GM19238 (cell line): ENCODE measurements around the gene HBM.
A peak's percentile ranks its signal among the peaks of the same experiment; 100 is the strongest.
"Not testable (repeated sequence)": the region's sequence is repeated elsewhere in the genome, so short reads cannot be mapped to it uniquely, and the experiment has no call there.

Experiments used
- DNase-seq: peaks from one replicate; pipeline ENCODE4 v3.0.0; 2011; ENCODE audit warnings: low spot score; ENCODE audit not compliant: insufficient read length

The HBM gene

DNA sequence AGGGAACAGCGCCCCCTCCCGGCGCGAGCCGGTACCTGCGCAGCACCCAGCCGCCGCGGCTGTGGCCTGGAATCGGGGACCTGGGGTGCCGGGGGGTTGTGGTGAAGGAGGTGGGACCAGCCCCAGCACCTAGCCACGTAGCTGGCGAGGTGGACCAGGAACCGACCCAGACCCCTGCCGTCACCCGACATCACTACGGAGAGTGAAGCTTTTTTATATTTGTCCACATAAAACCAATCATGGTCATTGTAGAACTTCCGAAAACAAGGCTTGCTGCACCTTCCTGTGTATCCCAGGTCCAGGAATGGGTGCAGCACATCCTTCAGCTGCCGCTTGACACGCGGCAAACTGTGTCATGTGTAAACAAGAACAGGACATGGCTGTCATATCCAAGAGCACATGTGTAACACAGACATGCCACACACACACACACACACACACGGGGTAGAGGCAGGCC is 15.8 kb downstream of the HBM start:
- DNase-seq = peak; percentile 87

DNA sequence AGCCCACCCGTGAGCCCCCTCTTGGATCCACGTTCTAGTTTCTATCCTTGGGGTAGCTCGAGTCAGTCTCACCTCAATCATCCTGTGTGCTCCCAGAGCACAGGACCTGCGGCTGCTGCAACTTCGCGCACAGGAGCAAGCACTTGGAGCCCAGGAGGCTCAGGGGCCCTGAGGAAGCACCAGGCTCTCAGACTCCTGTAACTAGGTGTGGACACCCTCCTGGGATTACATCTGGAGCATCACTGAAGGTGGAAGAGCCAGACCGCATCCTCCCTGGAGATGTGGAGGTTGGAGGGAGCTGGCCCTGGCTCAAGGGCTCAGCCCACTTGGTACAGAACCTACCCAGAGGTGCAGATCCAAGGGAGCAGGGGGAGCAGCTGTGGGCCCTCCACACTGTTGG is 17.2 kb downstream of the HBM start:
- no peak for DNase-seq

DNA sequence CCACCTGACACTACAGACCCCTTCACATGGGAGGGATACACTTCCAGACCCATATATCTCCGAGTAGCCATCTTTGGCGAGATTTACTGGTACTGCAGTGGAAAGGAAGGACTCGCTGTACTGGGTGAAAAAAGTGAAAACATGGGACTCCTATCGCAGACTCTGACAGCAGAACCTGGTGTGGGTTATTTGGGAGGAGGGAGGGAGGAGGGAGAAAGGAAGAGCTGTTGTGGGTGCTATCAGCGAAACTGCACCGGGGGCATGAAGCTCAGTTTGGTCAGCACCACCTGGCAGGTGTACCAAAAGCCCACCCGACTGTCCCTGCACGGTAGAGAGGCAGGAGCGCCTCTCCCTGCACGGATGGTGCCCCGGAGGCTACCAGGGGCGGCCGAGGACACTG is 19.4 kb downstream of the HBM start:
- DNase-seq = no peak

- DNase-seq = no peak
These were observed 19.9 kb downstream of the HBM start for GRCh38 chr16:185691-186090.

DNA sequence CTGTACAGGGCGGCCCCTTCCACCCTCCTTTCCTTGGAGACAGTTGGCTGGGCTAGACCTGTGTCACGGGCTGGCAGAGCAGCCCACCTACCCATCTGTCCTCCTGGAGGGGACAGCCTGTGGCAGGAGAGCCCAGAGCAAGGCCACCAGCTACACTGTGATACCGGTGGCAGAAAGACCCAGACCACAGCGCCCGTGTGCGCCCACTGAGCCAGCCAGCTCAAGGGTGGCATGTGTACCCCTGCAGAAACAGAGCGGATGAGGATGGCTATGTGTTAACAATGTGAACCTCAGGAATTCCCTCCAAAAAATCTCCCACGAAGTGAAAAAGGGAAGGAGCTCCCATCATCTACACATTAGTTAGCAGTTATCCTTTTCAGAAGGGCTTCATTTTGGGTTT is 21.6 kb downstream of the HBM start:
- no peak for DNase-seq

- DNase-seq = no peak
These were observed 22.9 kb downstream of the HBM start for GRCh38 chr16:188674-189073.

DNA sequence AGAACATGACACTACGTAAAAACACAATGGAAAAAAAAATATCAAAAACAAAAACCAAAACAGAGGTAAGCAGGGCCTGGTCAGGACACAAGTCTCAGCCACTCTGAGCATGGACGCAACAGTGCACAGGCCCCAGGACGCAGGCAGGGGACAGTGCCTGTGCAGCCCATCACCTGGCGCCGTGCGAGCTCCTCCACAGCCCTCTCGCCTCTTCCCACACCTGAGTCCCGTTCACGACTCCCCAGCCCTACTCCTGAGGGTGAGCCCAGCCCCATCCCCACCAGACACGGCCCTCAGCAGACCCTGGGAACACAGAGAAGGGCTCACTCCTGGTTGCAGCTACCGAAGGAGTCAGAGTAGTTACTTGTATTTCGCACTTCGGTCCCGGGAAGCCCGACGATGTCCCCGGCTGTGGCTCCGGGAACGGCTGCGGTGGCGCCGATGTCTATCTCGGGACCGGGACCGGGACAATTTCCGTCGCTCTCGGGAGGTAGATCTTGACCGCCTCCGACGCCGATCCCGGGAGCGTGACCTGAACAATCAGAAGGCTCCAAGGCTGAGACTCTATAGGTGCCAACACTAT is 23.9 kb downstream of the HBM start:
- no peak for DNase-seq

DNA sequence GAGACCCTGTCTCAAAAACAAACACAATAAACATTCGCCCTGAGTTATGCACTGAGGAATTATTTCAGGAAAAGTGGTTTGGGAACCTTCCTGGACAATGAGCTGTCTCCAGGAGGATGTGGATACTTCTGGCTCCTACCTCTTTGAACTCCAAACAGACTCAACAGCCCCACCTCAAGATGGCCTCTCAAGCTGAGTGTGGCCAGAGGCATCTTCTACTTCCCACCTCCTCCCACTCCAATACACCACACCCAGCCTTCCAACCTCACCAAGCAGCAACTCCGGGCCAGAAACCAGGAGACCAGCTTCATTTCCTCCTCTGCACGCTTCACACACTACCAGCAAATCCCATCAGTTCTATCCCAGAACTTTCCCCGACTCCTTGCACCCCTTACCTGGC is 26.1 kb downstream of the HBM start:
- no peak for DNase-seq

GRCh38 chr16:192686-193085 is 26.9 kb downstream of the HBM start:
- DNase-seq = no peak

DNA sequence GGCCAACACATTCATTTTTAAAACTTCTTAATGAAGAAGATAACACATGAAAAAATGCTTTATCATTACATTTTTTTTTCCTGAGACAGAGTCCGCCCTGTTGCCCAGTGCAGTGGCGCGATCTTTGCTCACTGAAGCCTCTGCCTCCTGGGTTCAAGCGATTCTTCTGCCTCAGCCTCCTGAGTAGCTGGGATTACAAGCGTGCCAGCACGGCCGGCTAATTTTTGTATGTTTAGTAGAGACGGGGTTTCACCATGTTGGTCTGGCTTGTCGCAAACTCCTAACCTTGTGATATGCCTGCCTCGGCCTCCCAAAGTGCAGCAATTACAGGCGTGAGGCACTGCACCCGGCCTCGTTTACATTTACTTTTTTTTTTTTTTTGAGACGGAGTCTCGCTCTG is 27.7 kb downstream of the HBM start:
- no peak for DNase-seq

GRCh38 chr16:194516-194915 is 28.7 kb downstream of the HBM start:
- no peak for DNase-seq

DNA sequence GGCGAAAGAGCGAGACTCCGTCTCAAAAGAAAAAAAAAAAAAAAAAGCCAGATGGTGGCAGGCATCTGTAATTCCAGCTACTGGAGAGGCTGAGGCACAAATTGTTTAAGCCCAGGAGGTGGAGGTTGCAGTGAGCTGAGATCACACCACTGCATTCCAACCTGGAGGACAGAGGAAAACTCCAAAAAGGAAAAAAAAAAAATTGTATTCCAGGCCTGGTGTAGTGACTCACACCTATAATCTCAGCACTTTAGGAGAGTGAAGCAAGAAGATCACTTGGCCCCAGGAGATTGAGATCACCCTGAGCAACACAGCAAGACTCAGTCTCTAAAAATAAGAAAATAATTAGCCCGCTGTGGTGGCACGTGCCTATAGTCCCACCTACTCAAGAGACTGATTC is 34.6 kb downstream of the HBM start:
- DNase-seq = no peak

GRCh38 chr16:203246-203645 is 37.5 kb downstream of the HBM start:
- no peak for DNase-seq

DNA sequence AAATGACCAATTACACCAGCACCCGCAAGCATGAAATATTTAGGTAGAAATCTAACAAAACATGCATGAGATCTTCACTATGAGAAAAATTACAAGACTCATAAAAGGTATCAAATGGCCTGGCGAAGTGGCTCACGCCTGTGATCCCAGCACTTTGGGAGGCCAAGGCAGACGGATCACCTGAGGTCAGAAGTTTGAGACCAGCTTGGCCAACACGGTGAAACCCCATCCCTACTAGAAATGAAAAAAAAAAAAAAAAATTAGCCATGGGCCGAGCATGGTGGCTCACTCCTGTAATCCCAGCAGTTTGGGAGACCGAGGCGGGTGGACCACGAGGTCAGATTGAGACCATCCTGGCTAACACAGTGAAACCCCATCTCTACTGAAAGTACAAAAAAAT is 38.3 kb downstream of the HBM start:
- not testable (repeated sequence) for DNase-seq

DNA sequence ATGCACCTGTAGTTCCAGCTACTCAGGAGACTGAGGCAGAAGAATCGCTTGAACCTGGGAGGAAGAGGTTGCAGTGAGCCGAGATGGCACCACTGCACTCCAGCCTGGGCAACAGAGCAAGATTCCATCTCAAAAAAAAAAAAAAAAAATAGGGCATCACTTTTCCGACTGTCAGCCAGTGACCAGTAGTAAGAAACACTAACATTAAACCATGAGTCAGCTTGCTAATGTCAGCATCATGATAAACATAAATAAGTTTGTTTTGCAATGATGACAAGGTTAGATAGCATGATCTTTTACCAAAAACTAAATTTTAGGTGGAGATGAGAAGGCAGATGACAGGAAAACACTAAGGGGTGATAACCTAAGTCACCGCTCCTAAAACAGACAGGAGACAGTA is 43.6 kb downstream of the HBM start:
- DNase-seq = not testable (repeated sequence)

GRCh38 chr16:211631-212180 is 45.9 kb downstream of the HBM start:
- DNase-seq = not testable (repeated sequence)

DNA sequence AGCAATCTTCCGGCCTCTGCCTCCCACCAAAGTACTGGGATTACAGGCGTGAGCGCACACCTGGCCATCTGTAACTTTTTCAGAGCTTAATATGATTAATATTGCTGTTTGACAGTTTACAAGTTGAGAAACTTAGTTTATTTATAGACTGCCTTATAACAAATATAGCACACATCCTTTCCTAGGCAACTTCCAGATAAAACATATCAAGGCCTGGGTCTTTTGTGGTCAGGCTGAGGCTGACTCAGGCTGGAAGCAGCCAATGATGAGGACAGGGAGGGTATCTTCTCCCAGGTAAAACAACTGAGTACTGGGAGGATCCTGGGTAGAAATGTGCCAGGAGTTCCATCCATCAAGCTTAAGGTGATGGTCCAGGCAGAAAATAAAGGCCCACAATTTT is 47.2 kb downstream of the HBM start:
- DNase-seq = no peak
